HepG2 (cell line): ENCODE measurements around the gene KIAA2012. TPM values are rescaled to one million over a fixed set of nuclear protein-coding genes. Genes with fewer than 3 reads are reported as not detected.

Experiments
- ATAC-seq: fragments of 200-7000 bp; cut with Tn5 transposase; 3 replicates; pipeline ENCODE4 v1.9.1; 2020; ENCODE audit warnings: mild to moderate bottlenecking, moderate library complexity
- BruUV-seq: library from RNA; stranded (reverse); fragments of 400-500 nt; replicated peaks from 2 replicates; lab custom pipeline; 2021; lab: Mats Ljungman, UMichigan
- CTCF ChIA-PET: fragments of 300-600 bp; formaldehyde crosslinking; extraction: SDS; loops from one replicate; lab custom pipeline; 2021; ENCODE audit warnings: low total read pairs, inconsistent platforms, low intra/inter-chr PET ratio; lab: Yijun Ruan, JAX
- POLR2A ChIA-PET: fragments of 350-600 bp; sonication (Branson Sonifier 250); formaldehyde crosslinking; loops from one replicate; lab custom pipeline; 2020; ENCODE audit warnings: antibody characterized with exemption, inconsistent platforms; lab: Yijun Ruan, JAX
- DNase-seq: peaks from one replicate; pipeline ENCODE4 v3.0.0-alpha.2; 2015; ENCODE audit warnings: low spot score
- FAIRE-seq: peaks from 3 replicates; lab custom pipeline; 2011; peaks lifted over from hg19 to GRCh38; lab: Jason Lieb, UNC
- H2AFZ ChIP-seq: one replicate; pipeline ENCODE4 v1.6.1; 2011; ENCODE audit warnings: low read length, inconsistent platforms
- H3K27ac ChIP-seq: fragments of 300-600 bp; 3 replicates; pipeline ENCODE4 v1.8.0; 2011; ENCODE audit warnings: mixed run types, mild to moderate bottlenecking, mixed read lengths, low read length, inconsistent platforms; ENCODE audit not compliant: insufficient read depth; ENCODE audit errors: extremely low read length
- H3K27me3 ChIP-seq, 2 experiments: fragments of 200-600 bp in 1 of 2; 2 replicates in 1 of 2; 3 replicates in 1 of 2; pipeline versions ENCODE4 v1.6.0 to v1.8.0; 2011; ENCODE audit warnings: low read length in 2 of 2, mild to moderate bottlenecking in 2 of 2, moderate library complexity in 2 of 2, inconsistent platforms in 1 of 2; ENCODE audit not compliant: insufficient read depth in 2 of 2, control insufficient read depth in 1 of 2
- H3K36me3 ChIP-seq, 2 experiments: fragments of 200-600 bp in 1 of 2; replicated peaks in 1 of 2; 2 replicates in 1 of 2; 3 replicates in 1 of 2; pipeline versions ENCODE4 v1.5.1 to v1.8.0; 2011; ENCODE audit warnings: low read length in 2 of 2, inconsistent platforms in 1 of 2; ENCODE audit not compliant: insufficient read depth in 2 of 2, control insufficient read depth in 1 of 2
- H3K4me1 ChIP-seq: 2 replicates; pipeline ENCODE4 v1.5.1; 2012; ENCODE audit warnings: low read length, inconsistent platforms; ENCODE audit not compliant: insufficient read depth
- H3K4me2 ChIP-seq: 2 replicates; pipeline ENCODE4 v1.6.0; 2011; ENCODE audit warnings: low read depth, low read length, inconsistent platforms
- H3K4me3 ChIP-seq, 3 experiments: fragments of 200-600 bp in 1 of 3; sonication (generic), shearing (Covaris generic) in 1 of 3; replicated peaks in 1 of 3; 2 replicates each; pipeline ENCODE4 v1.5.1; 2011 to 2016; ENCODE audit warnings: low read length in 3 of 3, inconsistent platforms in 2 of 3, low read depth in 2 of 3, mild to moderate bottlenecking in 2 of 3, control low read depth in 1 of 3, mixed read lengths in 1 of 3; ENCODE audit not compliant: insufficient read depth in 1 of 3
- H3K79me2 ChIP-seq: one replicate; pipeline ENCODE4 v1.6.1; 2011; ENCODE audit warnings: low read length, inconsistent platforms; ENCODE audit not compliant: insufficient read depth
- H3K9ac ChIP-seq: 2 replicates; pipeline ENCODE4 v1.6.0; 2011; ENCODE audit warnings: mild to moderate bottlenecking, low read depth, low read length, inconsistent platforms; ENCODE audit not compliant: insufficient read depth
- H3K9me3 ChIP-seq: 2 replicates; pipeline ENCODE4 v1.5.1; 2012; ENCODE audit warnings: mild to moderate bottlenecking, low read length
- H4K20me1 ChIP-seq: 2 replicates; pipeline ENCODE4 v1.6.0; 2011; ENCODE audit warnings: inconsistent platforms, mild to moderate bottlenecking, low read length, moderate library complexity; ENCODE audit not compliant: insufficient read depth
- CTCF ChIP-seq: sonication (generic); formaldehyde crosslinking; IDR thresholded peaks from 2 replicates; pipeline ENCODE4 v1.5.0; 2020; ENCODE audit warnings: mild to moderate bottlenecking, missing genetic modification reagents, moderate library complexity
- MAFK ChIP-seq, 2 experiments: IDR thresholded peaks in 1 of 2; conservative IDR thresholded peaks in 1 of 2; 2 replicates each; pipeline ENCODE4 v1.6.1; 2011; ENCODE audit warnings: improper control_type of control experiment in 2 of 2, low read length in 2 of 2
- RNF219 ChIP-seq: sonication (generic); formaldehyde crosslinking; IDR thresholded peaks from 2 replicates; pipeline ENCODE4 v1.5.0; 2020; ENCODE audit warnings: mild to moderate bottlenecking, missing genetic modification reagents
- SALL2 ChIP-seq: sonication (generic); formaldehyde crosslinking; IDR thresholded peaks from 2 replicates; pipeline ENCODE4 v1.8.1; 2023; ENCODE audit warnings: mild to moderate bottlenecking, missing genetic modification reagents, inconsistent platforms
- TOE1 ChIP-seq: sonication (generic); formaldehyde crosslinking; IDR thresholded peaks from 2 replicates; pipeline ENCODE4 v1.4.0; 2020; ENCODE audit warnings: mild to moderate bottlenecking, missing genetic modification reagents
- ZBTB25 ChIP-seq: IDR thresholded peaks from 2 replicates; pipeline ENCODE4 v1.6.1; 2018; ENCODE audit warnings: missing genetic modification reagents
- ZNF263 ChIP-seq: sonication (generic); formaldehyde crosslinking; IDR thresholded peaks from 2 replicates; pipeline ENCODE4 v1.4.0; 2020; ENCODE audit warnings: missing genetic modification reagents
- ZNF430 ChIP-seq: sonication (generic); formaldehyde crosslinking; IDR thresholded peaks from 2 replicates; pipeline ENCODE4 v1.9.0; 2021; ENCODE audit warnings: mild to moderate bottlenecking, missing genetic modification reagents
- ZNF513 ChIP-seq: sonication (generic); formaldehyde crosslinking; conservative IDR thresholded peaks from 2 replicates; pipeline ENCODE4 v1.5.0; 2020; ENCODE audit warnings: missing genetic modification reagents
- ZNF598 ChIP-seq: sonication (generic); formaldehyde crosslinking; IDR thresholded peaks from 2 replicates; pipeline ENCODE4 v1.5.1; 2020; ENCODE audit warnings: mild to moderate bottlenecking, missing genetic modification reagents, borderline replicate concordance
- WGBS: methylation state at CpG from one replicate; pipeline ENCODE4 v1.1.6; 2017; ENCODE audit warnings: low lambda C conversion rate; 5-methylcytosine and 5-hydroxymethylcytosine counted together
- in situ Hi-C: cut with HindIII; loops from 2 replicates; pipeline ENCODE4 v1.10.0; 2017; ENCODE audit warnings: low pct_unique_long_range_greater_than_20kb; ENCODE audit not compliant: extremely low pct_ligation_motif_present
- intact Hi-C: fragments of 100-400 bp; cut with micrococcal nuclease; formaldehyde crosslinking; loops from one replicate; pipeline ENCODE4 v1.10.0; 2022; ENCODE audit not compliant: unreplicated experiment
- polyA plus RNA-seq, 8 experiments: library from polyadenylated mRNA; depleted of rRNA in 3 of 8; stranded (reverse) in 7 of 8; unstranded in 1 of 8; fragments of >200 nt; fragmentation: Illumina TruSeq in 4 of 8; extraction: Trizol in 4 of 8; gene quantifications; 2 replicates each; pipeline versions ENCODE4 v1.2.1 to v1.2.3, GENCODE V29; 2011 to 2016; ENCODE audit warnings: low read depth in 4 of 8, missing spikeins in 1 of 8, mixed read lengths in 1 of 8; ENCODE audit not compliant: insufficient read depth in 1 of 8
- total RNA-seq, 5 experiments: library from RNA; depleted of rRNA; stranded (reverse); fragments of >200 nt; fragmentation: Illumina TruSeq; extraction: Trizol; gene quantifications; 2 replicates each; pipeline ENCODE4 v1.2.3, GENCODE V29; 2016; ENCODE audit warnings: low read depth in 1 of 5

The KIAA2012 gene
- total and polyA plus RNA-seq, 2 of the 13 experiments (the other 11 are each of a cell fraction or from before 2014, with no cell fraction given) = not detected

GRCh38 chr2:202079310-202079709 is 6.3 kb downstream of the KIAA2012 start:
- Histone ChIP-seq H3K9me3 (no peaks in the 10 kb centered on the region), H4K20me1 (no peaks in the 10 kb centered on the region), H3K9ac (no peak overlapping the region), H3K4me2 (no peak overlapping the region), H3K79me2 (no peaks in the 10 kb centered on the region), H2AFZ (no peak overlapping the region), H3K4me3 (no peak overlapping the region), H3K4me1 (no peaks in the 10 kb centered on the region), H3K36me3 (no peaks in the 10 kb centered on the region), H3K27ac (no peak overlapping the region), H3K27me3 (peaks cover 0 to 9% of the 10 kb centered on the region in 2 experiments; a peak in 2 of 5 replicates)
- ChIA-PET POLR2A (no interaction called here), CTCF (no interaction called here)
- FAIRE-seq = no peak
- in situ Hi-C loops = no loop called here
- no peak for DNase-seq
- no peak for ATAC-seq
- BruUV-seq = no TSS peak
- intact Hi-C loops = no loop called here
- WGBS = 45% methylated on average over 5 of the region's 5 CpGs
- TF ChIP-seq MAFK (conservative IDR thresholded peaks at IDR 0.05 in 1 of 2, IDR thresholded peaks at IDR 0.05 in 1 of 2; ENCODE audit: low read length in 2 of 2) (peak in 1 of 2 experiments; percentile 15; a peak in 1 of 4 replicates), ZNF513 (CRISPR knock-in tag) (no peak)

GRCh38 chr2:202084265-202084664 is 11.2 kb downstream of the KIAA2012 start:
- BruUV-seq = no TSS peak
- ChIA-PET CTCF (no interaction called here), POLR2A (no interaction called here)
- no peak for ATAC-seq
- in situ Hi-C loops (no loop called here), intact Hi-C loops (no loop called here)
- no peaks in the 10 kb centered on the region for H4K20me1 ChIP-seq
- H3K4me2 ChIP-seq = no peak overlapping the region
- no peak overlapping the region for H2AFZ ChIP-seq
- no peak for FAIRE-seq
- no peak overlapping the region for H3K9ac ChIP-seq
- no peaks in the 10 kb centered on the region for H3K79me2 ChIP-seq
- H3K27ac ChIP-seq = no peak overlapping the region
- H3K27me3 ChIP-seq = peaks cover 0 to 2% of the 10 kb centered on the region in 2 experiments; a peak in 1 of 5 replicates
- no peaks in the 10 kb centered on the region for H3K9me3 ChIP-seq
- no peak for DNase-seq
- no peaks in the 10 kb centered on the region for H3K36me3 ChIP-seq
- H3K4me3 ChIP-seq = no peak overlapping the region
- no peaks in the 10 kb centered on the region for H3K4me1 ChIP-seq
- WGBS = 15% methylated on average over 6 of the region's 6 CpGs
- TF ChIP-seq SALL2 (CRISPR knock-in tag) (no peak), ZNF598 (no peak), TOE1 (CRISPR knock-in tag) (no peak), ZNF263 (no peak), CTCF (CRISPR knock-in tag) (no peak), ZNF430 (CRISPR knock-in tag) (no peak), RNF219 (no peak), ZBTB25 (CRISPR knock-in tag) (no peak)
